Daoy (cell line): Measurements from ENCODE around the gene MAGI1. TPM values are rescaled to one million over a fixed set of nuclear protein-coding genes. Genes with fewer than 3 reads are reported as not detected.

Experiments used
- DNase-seq: peaks from one replicate; pipeline ENCODE4 v3.0.0-alpha.2; 2015; ENCODE audit warnings: low read depth
- total RNA-seq: library from RNA; depleted of rRNA; stranded (reverse); fragments of >200 nt; shearing (Covaris generic); gene quantifications from 2 replicates; pipeline ENCODE4 v1.2.3, GENCODE V29; 2014

MAGI1 gene
- total RNA-seq, 1 experiment from 2014 or later: 7.1 TPM

- no peak for DNase-seq
Measured at GRCh38 chr3:65362688-65363087, 676.0 kb downstream of the MAGI1 start.

GRCh38 chr3:65361448-65361847 lies 677.3 kb downstream of the MAGI1 start:
- no peak for DNase-seq

GRCh38 chr3:65356331-65357248 lies 682.1 kb downstream of the MAGI1 start:
- no peak for DNase-seq

- DNase-seq: no peak
Measured at GRCh38 chr3:65354880-65355279, 683.8 kb downstream of the MAGI1 start.

- no peak for DNase-seq
Measured at GRCh38 chr3:65352951-65353350, 685.8 kb downstream of the MAGI1 start.

- DNase-seq: no peak
Measured at GRCh38 chr3:65351753-65352152, 687.0 kb downstream of the MAGI1 start.

- DNase-seq: no peak
Measured at GRCh38 chr3:65350801-65351476, 687.8 kb downstream of the MAGI1 start.

GRCh38 chr3:65348398-65348995 lies 690.2 kb downstream of the MAGI1 start:
- DNase-seq: no peak

GRCh38 chr3:65347166-65347565 lies 691.6 kb downstream of the MAGI1 start:
- no peak for DNase-seq

- DNase-seq: no peak
Measured at GRCh38 chr3:65344846-65345245, 693.9 kb downstream of the MAGI1 start.

GRCh38 chr3:65344444-65344843 lies 694.3 kb downstream of the MAGI1 start:
- no peak for DNase-seq

- DNase-seq: no peak
Measured at GRCh38 chr3:65343736-65344135, 695.0 kb downstream of the MAGI1 start.

GRCh38 chr3:65343026-65343425 lies 695.7 kb downstream of the MAGI1 start:
- no peak for DNase-seq

- DNase-seq: peak; percentile 65
Measured at GRCh38 chr3:65342084-65342683, 696.5 kb downstream of the MAGI1 start.

GRCh38 chr3:65339192-65339740 lies 699.5 kb downstream of the MAGI1 start:
- no peak for DNase-seq

GRCh38 chr3:65338571-65338970 lies 700.1 kb downstream of the MAGI1 start:
- peak; percentile 3 for DNase-seq

- DNase-seq: no peak
Measured at GRCh38 chr3:65335587-65335986, 703.1 kb downstream of the MAGI1 start.

- no peak for DNase-seq
Measured at GRCh38 chr3:65334045-65334665, 704.6 kb downstream of the MAGI1 start.

GRCh38 chr3:65331730-65332129 lies 707.0 kb downstream of the MAGI1 start:
- no peak for DNase-seq

GRCh38 chr3:65330072-65330471 lies 708.6 kb downstream of the MAGI1 start:
- no peak for DNase-seq

- no peak for DNase-seq
Measured at GRCh38 chr3:65328148-65328547, 710.6 kb downstream of the MAGI1 start.
